Measurements from ENCODE around the gene ACOXL.

The ACOXL gene

GRCh38 chr2:110905217-110905616 is 172.8 kb downstream of the ACOXL start:
- Histone ChIP-seq H3K4me3 (ENCODE audit: low read length) (no peak overlapping the region), H3K9ac (ENCODE audit: low read depth, low read length) (no peak overlapping the region), H3K36me3 (ENCODE audit: insufficient read depth, low read length) (no peaks in the 10 kb centered on the region), H3K4me1 (ENCODE audit: insufficient read depth, low read length) (peaks cover 11% of the 10 kb centered on the region), H3K27ac (ENCODE audit: low read depth, low read length) (no peak overlapping the region), H3K27me3 (ENCODE audit: insufficient read depth, low read length) (no peaks in the 10 kb centered on the region), H3K9me3 (ENCODE audit: insufficient read depth, low read depth, low read length) (no peaks in the 10 kb centered on the region)
- WGBS: 96% methylated on average over 3 of the region's 3 CpGs

DNA sequence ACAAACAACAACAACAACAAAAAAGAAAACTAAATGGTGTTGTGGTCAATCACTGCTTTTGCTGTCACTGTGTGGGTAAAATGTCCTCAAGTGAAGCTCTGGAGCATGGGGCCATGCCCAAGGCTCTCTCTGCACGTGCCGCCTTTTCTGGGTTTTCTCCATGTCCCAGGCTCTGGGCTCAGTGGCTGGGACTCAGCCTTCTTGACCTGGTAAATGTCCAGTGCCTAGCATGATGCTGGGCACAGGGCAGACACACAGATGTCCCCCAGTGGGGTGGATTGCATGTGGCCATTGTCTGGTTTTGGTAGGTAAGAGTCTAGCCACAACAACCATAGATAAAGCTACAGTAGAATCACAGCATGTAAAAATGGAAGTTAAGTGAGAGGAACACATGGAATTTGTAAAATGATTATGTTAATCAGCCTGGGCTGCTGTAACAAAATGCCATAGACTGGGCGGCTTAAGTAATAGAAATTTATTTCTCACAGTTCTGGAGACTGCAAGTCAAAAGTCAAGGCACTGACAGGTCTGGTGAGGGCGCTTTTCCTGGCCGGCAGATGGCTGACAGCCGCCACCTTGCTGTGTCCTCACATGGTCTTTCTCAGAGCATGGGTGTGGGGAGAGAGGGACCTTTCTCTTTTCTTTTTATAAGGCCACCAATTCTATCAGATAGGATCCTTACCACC is 174.4 kb downstream of the ACOXL start:
- WGBS: 90% methylated on average over 6 of the region's 6 CpGs
- no peak overlapping the region for H3K9ac ChIP-seq (ENCODE audit: low read depth, low read length)
- peaks cover 4% of the 10 kb centered on the region; the same call in 1 of the 2 replicates for H3K36me3 ChIP-seq (ENCODE audit: insufficient read depth, low read length)
- H3K27me3 ChIP-seq (ENCODE audit: insufficient read depth, low read length): no peaks in the 10 kb centered on the region
- peaks cover 11% of the 10 kb centered on the region for H3K4me1 ChIP-seq (ENCODE audit: insufficient read depth, low read length)
- no peak overlapping the region for H3K27ac ChIP-seq (ENCODE audit: low read depth, low read length)
- peaks cover 8% of the 10 kb centered on the region; the same call in 1 of the 2 replicates for H3K9me3 ChIP-seq (ENCODE audit: insufficient read depth, low read depth, low read length)
- no peak overlapping the region for H3K4me3 ChIP-seq (ENCODE audit: low read length)

- H3K27ac ChIP-seq (ENCODE audit: low read depth, low read length): no peak overlapping the region
- no peak overlapping the region for H3K9ac ChIP-seq (ENCODE audit: low read depth, low read length)
- H3K9me3 ChIP-seq (ENCODE audit: insufficient read depth, low read depth, low read length): peaks cover 8% of the 10 kb centered on the region; the same call in 1 of the 2 replicates
- WGBS: 97% methylated on average over 3 of the region's 3 CpGs
- H3K4me1 ChIP-seq (ENCODE audit: insufficient read depth, low read length): peaks cover 11% of the 10 kb centered on the region
- peaks cover 4% of the 10 kb centered on the region; the same call in 1 of the 2 replicates for H3K36me3 ChIP-seq (ENCODE audit: insufficient read depth, low read length)
- H3K27me3 ChIP-seq (ENCODE audit: insufficient read depth, low read length): no peaks in the 10 kb centered on the region
- H3K4me3 ChIP-seq (ENCODE audit: low read length): no peak overlapping the region
These were observed 177.1 kb downstream of the ACOXL start for GRCh38 chr2:110909501-110909900.

GRCh38 chr2:110910423-110910822 is 178.1 kb downstream of the ACOXL start:
- peaks cover 8% of the 10 kb centered on the region; the same call in 1 of the 2 replicates for H3K9me3 ChIP-seq (ENCODE audit: insufficient read depth, low read depth, low read length)
- 100% methylated on average over 1 of the region's 1 CpG for WGBS
- H3K27ac ChIP-seq (ENCODE audit: low read depth, low read length): no peak overlapping the region
- H3K9ac ChIP-seq (ENCODE audit: low read depth, low read length): no peak overlapping the region
- H3K4me1 ChIP-seq (ENCODE audit: insufficient read depth, low read length): peaks cover 2% of the 10 kb centered on the region; the same call in 1 of the 2 replicates
- peaks cover 4% of the 10 kb centered on the region; the same call in 1 of the 2 replicates for H3K36me3 ChIP-seq (ENCODE audit: insufficient read depth, low read length)
- H3K4me3 ChIP-seq (ENCODE audit: low read length): no peak overlapping the region
- no peaks in the 10 kb centered on the region for H3K27me3 ChIP-seq (ENCODE audit: insufficient read depth, low read length)

- Histone ChIP-seq H3K27me3 (ENCODE audit: insufficient read depth, low read length) (no peaks in the 10 kb centered on the region), H3K36me3 (ENCODE audit: insufficient read depth, low read length) (no peaks in the 10 kb centered on the region)
- no CpG with 5 or more reads among the region's 1 CpG for WGBS
These were observed 187.4 kb downstream of the ACOXL start for GRCh38 chr2:110919738-110920137.

GRCh38 chr2:110925479-110925878 is 193.1 kb downstream of the ACOXL start:
- H3K36me3 ChIP-seq (ENCODE audit: insufficient read depth, low read length): no peaks in the 10 kb centered on the region
- H3K27me3 ChIP-seq (ENCODE audit: insufficient read depth, low read length): no peaks in the 10 kb centered on the region
- H3K9ac ChIP-seq (ENCODE audit: low read depth, low read length): no peak overlapping the region
- peaks cover 18% of the 10 kb centered on the region for H3K9me3 ChIP-seq (ENCODE audit: insufficient read depth, low read depth, low read length)
- no peak overlapping the region for H3K4me3 ChIP-seq (ENCODE audit: low read length)
- H3K27ac ChIP-seq (ENCODE audit: low read depth, low read length): no peak overlapping the region
- no peaks in the 10 kb centered on the region for H3K4me1 ChIP-seq (ENCODE audit: insufficient read depth, low read length)

More at GRCh38 chr2:110919738-110920137, 187.4 kb downstream of the ACOXL start:
- Histone ChIP-seq H3K9ac (ENCODE audit: low read depth, low read length) (no peak overlapping the region), H3K27ac (ENCODE audit: low read depth, low read length) (no peak overlapping the region), H3K4me1 (ENCODE audit: insufficient read depth, low read length) (no peaks in the 10 kb centered on the region), H3K4me3 (ENCODE audit: low read length) (no peak overlapping the region), H3K9me3 (ENCODE audit: insufficient read depth, low read depth, low read length) (peaks cover 3% of the 10 kb centered on the region; the same call in 1 of the 2 replicates)

DNA sequence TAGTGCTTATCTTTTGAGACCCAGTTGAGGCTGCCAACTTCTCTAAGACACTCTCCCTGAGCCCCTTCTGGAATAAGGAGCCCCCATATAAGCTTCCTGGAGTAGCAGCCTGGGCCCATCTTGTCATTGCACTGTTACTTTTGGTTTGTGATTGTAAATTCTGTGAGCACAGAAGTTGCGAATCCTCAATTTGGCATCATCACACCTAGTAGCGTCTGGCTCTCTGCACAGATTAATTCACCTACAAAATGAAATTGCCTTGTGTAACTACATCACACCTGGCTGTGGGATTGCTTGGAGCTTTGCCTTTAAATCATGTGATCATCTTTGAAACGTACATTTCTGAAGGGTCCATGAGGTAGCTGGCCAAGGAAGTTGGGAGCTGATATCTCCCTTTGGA is 195.2 kb downstream of the ACOXL start:
- WGBS: 94% methylated on average over 3 of the region's 3 CpGs
- no peaks in the 10 kb centered on the region for H3K4me1 ChIP-seq (ENCODE audit: insufficient read depth, low read length)
- H3K4me3 ChIP-seq (ENCODE audit: low read length): no peak overlapping the region
- H3K27ac ChIP-seq (ENCODE audit: low read depth, low read length): no peak overlapping the region
- H3K9me3 ChIP-seq (ENCODE audit: insufficient read depth, low read depth, low read length): peaks cover 20% of the 10 kb centered on the region
- H3K36me3 ChIP-seq (ENCODE audit: insufficient read depth, low read length): no peaks in the 10 kb centered on the region
- H3K27me3 ChIP-seq (ENCODE audit: insufficient read depth, low read length): no peaks in the 10 kb centered on the region
- H3K9ac ChIP-seq (ENCODE audit: low read depth, low read length): no peak overlapping the region

DNA sequence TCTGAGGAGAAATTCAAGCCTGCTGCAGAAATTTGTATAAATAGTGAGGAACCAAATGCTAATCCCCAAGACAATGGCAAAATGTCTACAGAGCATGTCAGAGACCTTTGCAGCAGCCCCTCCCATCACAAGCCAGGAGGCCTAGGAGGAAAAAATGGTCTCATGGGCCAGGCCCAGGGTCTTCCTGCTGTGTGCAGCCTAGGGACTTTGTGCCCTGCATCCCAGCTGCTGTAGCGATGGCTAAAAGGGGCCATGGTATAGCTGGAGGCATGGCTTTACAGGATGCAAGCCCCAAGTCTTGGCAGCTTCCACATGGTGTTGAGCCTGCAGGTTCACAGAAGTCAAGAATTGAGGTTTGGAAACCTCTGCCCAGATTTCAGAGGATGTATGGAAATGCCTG is 197.2 kb downstream of the ACOXL start:
- WGBS: 93% methylated on average over 1 of the region's 1 CpG
- Histone ChIP-seq H3K27ac (ENCODE audit: low read depth, low read length) (no peak overlapping the region), H3K4me3 (ENCODE audit: low read length) (no peak overlapping the region), H3K9me3 (ENCODE audit: insufficient read depth, low read depth, low read length) (peaks cover 20% of the 10 kb centered on the region), H3K27me3 (ENCODE audit: insufficient read depth, low read length) (no peaks in the 10 kb centered on the region), H3K36me3 (ENCODE audit: insufficient read depth, low read length) (no peaks in the 10 kb centered on the region), H3K9ac (ENCODE audit: low read depth, low read length) (no peak overlapping the region), H3K4me1 (ENCODE audit: insufficient read depth, low read length) (no peaks in the 10 kb centered on the region)

- WGBS: 100% methylated on average over 2 of the region's 2 CpGs
- no peak overlapping the region for H3K9ac ChIP-seq (ENCODE audit: low read depth, low read length)
- no peak overlapping the region for H3K4me3 ChIP-seq (ENCODE audit: low read length)
- H3K27me3 ChIP-seq (ENCODE audit: insufficient read depth, low read length): no peaks in the 10 kb centered on the region
- H3K36me3 ChIP-seq (ENCODE audit: insufficient read depth, low read length): no peaks in the 10 kb centered on the region
- no peaks in the 10 kb centered on the region for H3K4me1 ChIP-seq (ENCODE audit: insufficient read depth, low read length)
- H3K27ac ChIP-seq (ENCODE audit: low read depth, low read length): no peak overlapping the region
- peaks cover 20% of the 10 kb centered on the region for H3K9me3 ChIP-seq (ENCODE audit: insufficient read depth, low read depth, low read length)
These were observed 199.3 kb downstream of the ACOXL start for GRCh38 chr2:110931648-110932047.

DNA sequence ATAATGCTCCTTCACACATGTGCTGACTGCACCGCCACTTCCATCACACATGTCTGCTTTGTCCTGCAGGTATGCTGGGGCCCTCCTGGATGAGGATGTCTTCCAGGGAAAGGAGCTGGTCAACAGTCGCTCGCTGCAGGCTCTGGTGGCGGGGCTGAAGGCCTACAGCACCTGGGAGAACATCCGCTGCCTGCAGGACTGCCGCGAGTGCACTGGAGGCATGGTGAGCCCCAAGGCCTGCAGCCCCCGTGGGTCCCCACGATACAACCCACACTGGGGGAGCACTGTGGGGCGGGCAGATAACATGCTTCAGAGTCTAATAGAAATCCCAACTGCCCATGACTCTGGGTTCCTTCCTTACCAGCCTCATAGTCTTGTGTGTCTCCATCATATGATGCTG is 201.0 kb downstream of the ACOXL start:
- 94% methylated on average over 10 of the region's 10 CpGs for WGBS
- Histone ChIP-seq H3K27ac (ENCODE audit: low read depth, low read length) (no peak overlapping the region), H3K4me1 (ENCODE audit: insufficient read depth, low read length) (no peaks in the 10 kb centered on the region), H3K36me3 (ENCODE audit: insufficient read depth, low read length) (no peaks in the 10 kb centered on the region), H3K9ac (ENCODE audit: low read depth, low read length) (no peak overlapping the region), H3K27me3 (ENCODE audit: insufficient read depth, low read length) (no peaks in the 10 kb centered on the region), H3K4me3 (ENCODE audit: low read length) (no peak overlapping the region), H3K9me3 (ENCODE audit: insufficient read depth, low read depth, low read length) (peaks cover 17% of the 10 kb centered on the region)

DNA sequence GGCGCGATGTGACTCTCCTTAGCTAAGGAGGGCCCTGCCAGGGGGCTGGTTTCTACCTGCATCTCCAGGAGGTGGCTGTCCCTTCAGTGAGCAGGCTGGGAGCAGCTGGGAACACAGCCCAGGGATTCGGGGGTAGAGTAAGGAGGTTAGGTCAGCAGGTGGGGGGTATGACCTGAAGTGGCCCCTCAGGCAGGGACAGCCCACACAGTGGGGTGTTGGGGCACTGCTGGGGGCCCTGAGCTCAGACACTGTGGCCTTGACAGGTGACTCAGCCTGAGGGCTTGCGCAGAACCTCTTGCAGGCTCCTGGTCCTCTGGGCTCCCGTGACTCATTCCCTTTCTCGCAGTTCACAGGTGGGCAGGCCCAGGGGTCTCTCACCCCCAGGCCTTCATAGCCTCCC is 202.6 kb downstream of the ACOXL start:
- no peaks in the 10 kb centered on the region for H3K4me1 ChIP-seq (ENCODE audit: insufficient read depth, low read length)
- H3K4me3 ChIP-seq (ENCODE audit: low read length): no peak overlapping the region
- no peak overlapping the region for H3K27ac ChIP-seq (ENCODE audit: low read depth, low read length)
- no peaks in the 10 kb centered on the region for H3K27me3 ChIP-seq (ENCODE audit: insufficient read depth, low read length)
- no peaks in the 10 kb centered on the region for H3K36me3 ChIP-seq (ENCODE audit: insufficient read depth, low read length)
- H3K9ac ChIP-seq (ENCODE audit: low read depth, low read length): no peak overlapping the region
- 93% methylated on average over 6 of the region's 6 CpGs for WGBS
- peaks cover 3% of the 10 kb centered on the region for H3K9me3 ChIP-seq (ENCODE audit: insufficient read depth, low read depth, low read length)
